RWPE2 (cell line): Measurements from ENCODE around the gene DXO.

Source experiments
- ATAC-seq: fragments of 200-7000 bp; cut with Tn5 transposase; 3 replicates; pipeline ENCODE4 v1.9.1; 2021; ENCODE audit warnings: low read depth
- DNase-seq: peaks from one replicate; pipeline ENCODE4 v3.0.0-alpha.2; 2020; ENCODE audit warnings: low spot score
- H3K27ac ChIP-seq: fragments of 450-650 bp; 2 replicates; pipeline ENCODE4 v1.5.1; 2017; ENCODE audit warnings: mild to moderate bottlenecking; ENCODE audit not compliant: poor library complexity, severe bottlenecking
- H3K27me3 ChIP-seq: fragments of 250-450 bp; sonication (Bioruptor Pico); 2 replicates; pipeline ENCODE4 v1.5.1; 2021; ENCODE audit warnings: mild to moderate bottlenecking, moderate library complexity; ENCODE audit not compliant: insufficient read depth, poor library complexity, severe bottlenecking
- H3K36me3 ChIP-seq: fragments of 250-450 bp; sonication (Bioruptor Pico); 2 replicates; pipeline ENCODE4 v1.5.1; 2020; ENCODE audit warnings: low read depth, mild to moderate bottlenecking, moderate library complexity
- H3K4me1 ChIP-seq: fragments of 250-450 bp; sonication (Bioruptor Pico); 2 replicates; pipeline ENCODE4 v1.5.1; 2021; ENCODE audit warnings: mild to moderate bottlenecking, moderate library complexity; ENCODE audit not compliant: insufficient read depth, poor library complexity, severe bottlenecking
- H3K4me3 ChIP-seq: fragments of 250-450 bp; sonication (Bioruptor Pico); 2 replicates; pipeline ENCODE4 v1.5.1; 2021; ENCODE audit warnings: mild to moderate bottlenecking, moderate library complexity; ENCODE audit not compliant: severe bottlenecking
- H3K9me3 ChIP-seq: fragments of 250-450 bp; sonication (Bioruptor Pico); 2 replicates; pipeline ENCODE4 v1.5.1; 2021; ENCODE audit warnings: mild to moderate bottlenecking, moderate library complexity; ENCODE audit not compliant: severe bottlenecking
- TF ChIP-seq, protein P1 (sequence below): fragments of 450-650 bp; IDR thresholded peaks from one replicate; pipeline ENCODE4 v1.5.1; 2017; ENCODE audit warnings: mild to moderate bottlenecking, moderate library complexity; ENCODE audit not compliant: poor library complexity, severe bottlenecking

The DXO gene

DNA sequence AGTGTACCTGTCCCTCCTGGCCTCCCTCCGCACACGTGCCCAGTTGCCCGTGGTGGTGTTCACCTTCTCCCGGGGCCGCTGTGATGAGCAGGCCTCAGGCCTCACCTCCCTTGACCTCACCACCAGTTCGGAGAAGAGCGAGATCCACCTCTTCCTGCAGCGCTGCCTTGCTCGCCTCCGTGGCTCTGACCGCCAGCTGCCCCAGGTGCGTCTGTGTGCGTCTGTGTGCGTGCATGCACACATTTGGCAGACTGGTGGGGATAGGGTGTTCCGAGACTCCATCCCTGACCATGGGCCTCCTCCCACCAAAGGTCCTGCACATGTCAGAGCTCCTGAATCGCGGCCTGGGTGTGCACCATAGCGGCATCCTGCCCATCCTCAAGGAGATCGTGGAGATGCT is 8.0 kb downstream of the DXO start:
- no peaks in the 10 kb centered on the region for H3K4me1 ChIP-seq
- no peaks in the 10 kb centered on the region for H3K9me3 ChIP-seq
- peaks cover 69% of the 10 kb centered on the region for H3K36me3 ChIP-seq
- no peaks in the 10 kb centered on the region for H3K27me3 ChIP-seq
- TF ChIP-seq, protein P1, sequence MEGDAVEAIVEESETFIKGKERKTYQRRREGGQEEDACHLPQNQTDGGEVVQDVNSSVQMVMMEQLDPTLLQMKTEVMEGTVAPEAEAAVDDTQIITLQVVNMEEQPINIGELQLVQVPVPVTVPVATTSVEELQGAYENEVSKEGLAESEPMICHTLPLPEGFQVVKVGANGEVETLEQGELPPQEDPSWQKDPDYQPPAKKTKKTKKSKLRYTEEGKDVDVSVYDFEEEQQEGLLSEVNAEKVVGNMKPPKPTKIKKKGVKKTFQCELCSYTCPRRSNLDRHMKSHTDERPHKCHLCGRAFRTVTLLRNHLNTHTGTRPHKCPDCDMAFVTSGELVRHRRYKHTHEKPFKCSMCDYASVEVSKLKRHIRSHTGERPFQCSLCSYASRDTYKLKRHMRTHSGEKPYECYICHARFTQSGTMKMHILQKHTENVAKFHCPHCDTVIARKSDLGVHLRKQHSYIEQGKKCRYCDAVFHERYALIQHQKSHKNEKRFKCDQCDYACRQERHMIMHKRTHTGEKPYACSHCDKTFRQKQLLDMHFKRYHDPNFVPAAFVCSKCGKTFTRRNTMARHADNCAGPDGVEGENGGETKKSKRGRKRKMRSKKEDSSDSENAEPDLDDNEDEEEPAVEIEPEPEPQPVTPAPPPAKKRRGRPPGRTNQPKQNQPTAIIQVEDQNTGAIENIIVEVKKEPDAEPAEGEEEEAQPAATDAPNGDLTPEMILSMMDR = no peak
- no peak overlapping the region for H3K4me3 ChIP-seq
- DNase-seq (no peak), ATAC-seq (no peak)
- no peak overlapping the region for H3K27ac ChIP-seq

DNA sequence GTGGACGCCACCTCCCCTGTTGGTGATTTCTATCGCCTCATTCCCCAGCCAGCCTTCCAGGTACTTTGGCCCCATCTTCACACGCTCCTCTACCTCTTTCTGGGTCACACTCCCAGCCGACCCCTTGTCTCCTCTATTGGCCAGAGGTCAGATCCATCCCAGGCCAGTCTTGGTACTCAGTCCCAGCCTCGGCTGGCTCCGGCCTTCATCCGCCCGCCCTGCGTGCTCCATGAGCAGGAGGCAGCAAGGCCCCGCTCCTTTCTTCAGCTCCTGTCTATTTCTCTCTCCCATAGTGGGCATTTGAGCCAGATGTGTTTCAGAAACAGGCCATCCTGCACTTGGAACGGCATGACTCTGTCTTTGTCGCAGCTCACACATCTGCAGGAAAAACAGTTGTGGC is 10.3 kb downstream of the DXO start:
- Histone ChIP-seq H3K27ac (no peak overlapping the region), H3K4me3 (no peak overlapping the region), H3K27me3 (no peaks in the 10 kb centered on the region), H3K36me3 (peaks cover 79% of the 10 kb centered on the region), H3K9me3 (no peaks in the 10 kb centered on the region), H3K4me1 (no peaks in the 10 kb centered on the region)
- no peak for ATAC-seq
- DNase-seq = no peak
- TF ChIP-seq, protein P1 = no peak

DNA sequence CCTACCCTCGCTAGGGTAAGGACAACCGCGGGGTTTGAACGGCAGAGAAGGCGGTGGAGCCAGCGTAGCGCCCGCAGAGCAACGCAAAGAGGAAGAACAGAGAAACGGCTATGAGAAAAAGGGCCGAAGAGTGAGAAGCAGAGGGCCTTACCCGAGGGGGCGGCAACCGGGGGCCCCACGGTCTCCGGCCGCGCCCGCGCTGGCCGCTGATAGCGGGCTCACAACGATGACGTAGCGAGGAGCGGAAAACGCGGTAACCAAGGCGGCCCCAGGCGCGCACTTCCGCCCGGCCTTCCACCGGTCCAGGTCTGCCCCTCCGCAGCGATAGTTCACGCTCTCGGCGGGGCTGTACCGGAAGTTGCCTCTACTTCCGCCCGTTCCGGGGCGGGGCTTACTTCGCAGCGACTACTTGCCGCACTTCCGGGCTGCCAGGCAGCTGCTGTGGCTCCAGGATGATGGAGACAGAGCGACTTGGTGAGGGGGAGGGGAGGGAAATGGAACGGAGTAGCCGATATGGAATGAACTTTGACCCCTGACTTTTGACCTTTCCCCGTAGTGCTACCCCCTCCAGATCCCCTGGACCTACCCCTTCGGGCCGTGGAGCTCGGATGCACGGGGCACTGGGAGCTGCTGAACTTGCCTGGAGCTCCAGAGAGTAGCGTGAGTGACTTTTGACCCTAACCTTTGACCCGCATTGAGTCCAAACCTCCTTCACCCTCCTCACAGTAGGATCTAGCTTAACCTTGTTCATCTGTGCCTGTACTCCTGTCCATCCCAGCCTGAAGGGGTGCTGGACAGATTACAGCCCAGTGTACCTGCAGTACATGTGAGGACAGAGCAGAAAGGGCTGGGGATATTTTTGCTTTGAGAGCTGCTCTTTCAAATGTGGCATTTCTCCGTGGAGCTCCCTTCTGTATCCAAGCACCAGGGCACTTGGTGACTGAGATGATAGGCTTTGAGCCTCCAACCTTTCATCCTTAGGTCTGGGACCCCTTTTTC is 12.9 kb downstream of the DXO start, which contains the start of the genes NELFE and SKIC2:
NELFE (minus strand) TSS at position 231 of the 999 bp plus-strand sequence. CDS start 525 bp downstream, outside the sequence.
SKIC2 (plus strand) TSS at position 435 of the 999 bp plus-strand sequence; CDS start at position 453, 18 bp downstream.
- Histone ChIP-seq H3K4me3 (peak within 1 kb of the TSS; percentile 75), H3K27ac (peak within 1 kb of the TSS; percentile 27), H3K9me3 (no peaks in the 10 kb centered on the region), H3K27me3 (no peaks in the 10 kb centered on the region), H3K36me3 (peaks cover 79% of the 10 kb centered on the region), H3K4me1 (no peaks in the 10 kb centered on the region)
- TF ChIP-seq, protein P1 = no peak
- DNase-seq (peak; percentile 98), ATAC-seq (peak; percentile 99)

DNA sequence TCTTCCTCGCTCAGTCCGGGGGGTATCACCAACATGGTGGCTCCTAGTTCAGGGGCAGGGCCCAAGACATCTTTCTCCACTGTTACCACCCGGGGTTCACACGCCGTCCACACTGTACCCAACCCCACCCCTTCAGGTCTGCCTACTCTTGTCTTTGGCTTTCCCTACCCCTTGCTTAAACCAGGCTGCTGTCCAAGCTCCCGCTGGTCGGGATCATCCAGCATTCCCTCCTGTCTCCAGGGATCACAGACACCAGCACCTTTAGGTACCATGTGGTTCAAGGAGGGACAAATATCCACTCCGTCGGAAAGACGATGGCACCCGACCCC is 13.6 kb downstream of the DXO start:
- ATAC-seq (peak; percentile 2; the same call in 2 of the 3 replicates), DNase-seq (no peak)
- Histone ChIP-seq H3K27ac (peak overlapping the region; percentile 27), H3K4me3 (peak overlapping the region; percentile 75), H3K36me3 (peaks cover 79% of the 10 kb centered on the region), H3K4me1 (no peaks in the 10 kb centered on the region), H3K27me3 (no peaks in the 10 kb centered on the region), H3K9me3 (no peaks in the 10 kb centered on the region)
- TF ChIP-seq, protein P1 = no peak
